HG03432 (cell line): ENCODE results near the gene SCLT1.
"Not testable (repeated sequence)": the region's sequence is repeated elsewhere in the genome, so short reads cannot be mapped to it uniquely, and the experiment has no call there.

Experiments
- ATAC-seq: cut with Tn5 transposase; IDR thresholded peaks from one replicate; pipeline ENCODE4 v1.9.1; 2021; ENCODE audit warnings: mild to moderate bottlenecking, moderate library complexity; ENCODE audit not compliant: unreplicated experiment

The SCLT1 gene

DNA sequence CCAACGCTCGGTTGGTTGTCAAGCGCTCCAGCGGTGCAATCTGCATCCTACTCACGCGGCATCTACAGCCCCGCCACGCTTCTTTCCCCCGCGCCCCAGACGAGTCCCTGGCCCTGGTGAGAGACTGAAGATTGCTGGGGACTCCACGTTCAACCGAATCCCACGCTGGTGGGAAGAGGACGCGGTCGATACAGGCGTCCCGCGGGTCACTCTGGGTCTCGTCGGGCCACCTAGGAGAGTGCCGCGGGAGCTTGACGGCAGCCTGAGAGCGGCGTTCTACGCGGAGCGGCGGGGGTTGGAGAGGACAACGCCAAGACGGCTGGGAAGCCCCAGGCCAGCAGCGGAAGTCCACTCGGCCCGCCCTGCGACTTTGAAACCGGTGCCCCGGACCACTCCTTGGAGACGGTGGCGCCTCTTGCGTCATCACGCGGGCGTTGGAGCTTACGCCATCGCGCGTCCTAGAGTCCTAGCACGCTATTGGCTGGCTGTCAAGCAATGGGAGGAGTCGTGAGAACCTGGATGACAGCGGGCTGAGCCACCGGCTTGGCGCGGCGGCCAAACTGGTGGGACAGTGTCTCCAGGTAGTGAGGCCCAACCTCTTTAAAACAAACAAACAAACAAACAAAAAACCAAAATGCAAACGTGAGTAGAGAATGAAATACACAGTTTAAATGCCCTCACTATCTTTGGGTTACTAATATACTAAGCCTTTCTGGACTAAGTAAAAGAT, at the start of gene SCLT1:
SCLT1 (minus strand) TSS at position 349 of the 730 bp plus-strand sequence. CDS start 436 bp downstream, outside the sequence.
- ATAC-seq: peak; percentile 94

DNA sequence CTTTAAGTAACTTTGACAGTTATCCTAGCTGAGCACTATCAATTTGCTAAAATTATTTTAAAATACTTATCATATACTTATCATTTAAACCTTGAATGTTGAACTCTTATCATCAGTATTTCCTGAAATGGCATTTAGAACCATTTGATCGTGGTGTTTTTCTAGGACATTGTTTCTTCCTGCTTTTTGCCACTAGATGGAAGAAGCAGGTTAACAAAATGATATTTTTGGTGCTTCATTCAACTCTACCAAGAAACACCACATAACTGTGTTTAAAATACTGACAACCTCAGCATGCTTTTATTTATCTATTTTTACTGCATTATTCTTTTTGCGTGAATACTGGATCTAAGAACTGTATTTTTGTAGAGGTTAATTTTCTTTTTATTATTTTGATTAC, 47.2 kb upstream of the SCLT1 start:
- no peak for ATAC-seq

- no peak for ATAC-seq
Measured at GRCh38 chr4:129138810-129139496, 45.6 kb upstream of the SCLT1 start.

DNA sequence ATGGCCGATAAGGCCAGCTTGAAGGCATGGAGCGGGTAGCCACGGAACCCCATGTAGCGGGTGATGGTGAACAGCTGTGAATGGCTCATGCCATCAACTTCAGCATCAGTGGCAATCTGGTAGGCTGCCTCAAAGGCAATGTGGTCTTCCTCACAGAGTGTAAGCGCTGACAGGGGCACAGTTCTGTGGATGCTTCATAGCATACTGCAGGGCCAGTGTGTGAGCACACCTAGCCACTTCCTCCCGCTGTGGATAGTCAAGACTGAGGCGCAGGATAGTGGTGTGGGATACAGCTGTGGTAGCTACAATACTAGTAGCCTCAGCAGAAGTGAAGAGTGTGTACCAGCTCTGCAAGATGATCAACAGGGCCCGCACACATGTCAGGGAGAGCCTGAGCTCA, 43.1 kb upstream of the SCLT1 start:
- no peak for ATAC-seq

DNA sequence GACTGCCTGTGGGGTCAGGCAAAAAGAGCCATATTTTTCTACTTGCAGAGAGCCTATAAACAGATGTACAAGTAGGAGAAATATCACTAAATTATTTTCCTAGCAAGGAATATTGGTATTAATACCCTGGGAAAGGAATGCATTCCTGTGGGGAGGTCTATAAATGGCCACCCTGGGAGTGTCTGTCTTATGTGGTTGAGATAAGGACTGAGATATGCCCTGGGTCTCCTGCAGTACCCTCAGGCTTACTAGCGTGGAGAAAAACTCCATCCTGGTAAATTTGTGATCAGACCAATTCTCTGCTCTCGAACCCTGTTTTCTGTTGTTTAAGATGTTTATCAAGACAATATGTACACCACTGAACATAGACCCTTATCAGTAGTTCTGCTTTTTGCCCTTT, 38.0 kb upstream of the SCLT1 start:
- ATAC-seq: no peak

DNA sequence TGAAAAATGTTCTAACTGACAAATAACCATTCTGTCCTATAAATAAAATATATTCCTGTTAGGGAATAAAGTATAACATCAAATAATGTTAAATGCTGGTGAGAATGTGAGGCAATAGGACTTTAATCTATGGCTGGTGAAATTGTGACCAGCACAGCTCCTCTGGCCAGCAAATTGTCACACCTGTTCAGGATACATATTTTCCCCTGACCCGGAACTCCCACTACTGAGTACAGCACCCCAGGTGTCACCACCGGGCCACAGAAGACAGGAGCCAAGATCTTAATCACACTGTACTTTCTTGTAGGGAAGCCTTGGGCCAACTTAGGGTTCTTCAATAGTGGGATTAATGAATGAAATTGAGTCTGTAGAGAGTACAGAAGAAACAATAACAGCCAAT, 35.8 kb upstream of the SCLT1 start:
- no peak for ATAC-seq

- ATAC-seq: not testable (repeated sequence)
Measured at GRCh38 chr4:129126614-129127013, 33.3 kb upstream of the SCLT1 start.

GRCh38 chr4:129117705-129118104, 24.4 kb upstream of the SCLT1 start:
- ATAC-seq: no peak

DNA sequence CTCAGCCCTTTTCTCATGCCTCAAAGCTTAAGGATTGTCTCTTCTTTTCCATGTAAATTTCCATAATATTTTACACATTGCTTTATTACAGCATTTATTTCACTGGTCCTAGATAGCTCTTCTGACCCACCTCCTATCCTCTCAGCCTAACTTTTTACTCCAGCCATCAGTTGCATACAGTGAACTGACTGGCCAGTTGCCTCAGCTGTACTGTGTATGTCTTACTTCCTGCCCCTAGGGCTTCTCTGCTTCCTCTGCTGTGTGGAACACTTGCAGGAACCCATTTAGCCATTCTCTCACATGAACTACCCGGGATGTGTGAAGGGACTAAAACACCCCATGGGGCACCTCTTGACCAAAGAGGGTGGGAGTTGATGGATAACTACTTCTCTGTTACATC, 20.6 kb upstream of the SCLT1 start:
- no peak for ATAC-seq

- no peak for ATAC-seq
Measured at GRCh38 chr4:129113434-129113833, 20.1 kb upstream of the SCLT1 start.

- ATAC-seq: no peak
Measured at GRCh38 chr4:129111919-129112318, 18.6 kb upstream of the SCLT1 start.

DNA sequence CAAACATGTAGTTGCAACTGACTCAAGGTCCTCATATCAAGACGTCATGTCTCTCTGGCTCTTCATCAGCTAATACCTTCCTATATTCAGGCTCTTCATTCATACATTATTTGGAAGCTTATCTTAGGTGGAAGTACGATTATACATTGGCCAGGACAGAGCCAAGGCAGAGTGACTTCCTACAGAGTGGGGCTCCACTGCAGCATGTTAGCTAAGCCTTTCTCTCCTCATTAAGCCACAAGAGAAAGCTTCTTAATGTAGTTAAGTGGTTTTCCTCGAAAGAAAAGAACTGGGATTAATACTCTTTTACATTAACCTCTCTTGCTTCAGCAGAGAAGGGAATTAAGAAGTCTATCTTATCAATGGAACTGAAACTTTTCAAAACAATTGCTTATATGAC, 17.6 kb upstream of the SCLT1 start:
- no peak for ATAC-seq

DNA sequence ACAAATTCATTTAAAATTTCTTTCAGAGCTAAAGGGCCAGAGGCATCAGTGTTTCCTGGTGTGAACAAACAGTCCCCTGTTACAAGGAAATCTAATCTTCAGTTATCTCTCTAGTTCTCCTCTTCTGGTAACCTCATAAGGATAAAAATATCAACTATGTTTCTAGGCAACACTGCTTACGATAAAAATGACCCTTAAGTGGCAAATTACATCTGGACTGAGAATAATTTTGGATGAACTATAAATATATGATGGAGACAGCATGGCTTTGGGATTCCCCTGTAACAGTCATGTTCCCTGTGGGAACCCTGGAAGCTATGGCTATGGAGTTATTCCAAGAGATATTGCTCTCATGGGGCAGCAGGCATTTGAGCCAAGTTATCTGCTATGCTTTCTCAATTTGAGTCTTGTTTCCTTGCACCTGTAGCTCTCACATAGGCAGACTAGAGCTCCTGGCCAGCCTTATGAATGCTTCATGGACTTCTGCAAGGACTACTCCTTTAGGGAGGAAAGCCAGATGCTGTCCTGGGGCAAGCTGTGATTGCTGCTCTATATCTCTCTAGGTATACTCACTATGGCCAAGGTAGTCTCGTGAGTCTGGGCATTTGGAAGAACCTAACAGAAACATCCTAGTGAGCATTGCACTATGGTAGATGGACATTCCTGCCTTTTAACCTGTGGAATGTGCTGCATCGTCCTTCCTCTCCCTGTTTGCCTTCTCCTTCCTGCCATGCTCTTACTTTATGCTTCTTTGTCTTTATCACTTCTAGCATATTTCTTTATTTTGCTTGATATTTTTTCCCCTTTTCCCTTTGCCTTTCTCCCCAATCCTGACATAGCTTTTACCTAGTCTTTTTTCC, 16.9 kb upstream of the SCLT1 start:
- ATAC-seq: no peak

GRCh38 chr4:129098531-129099001, 5.2 kb upstream of the SCLT1 start:
- no peak for ATAC-seq

GRCh38 chr4:129095811-129096454, 2.6 kb upstream of the SCLT1 start, which contains the start of gene C4orf33:
Gene C4orf33, plus strand, starts transcription at chr4:129096152. Its CDS starts 6,459 bp downstream, at chr4:129102611.
- peak; percentile 43 for ATAC-seq

GRCh38 chr4:129094347-129094746, 1.0 kb upstream of the SCLT1 start:
- ATAC-seq: no peak

DNA sequence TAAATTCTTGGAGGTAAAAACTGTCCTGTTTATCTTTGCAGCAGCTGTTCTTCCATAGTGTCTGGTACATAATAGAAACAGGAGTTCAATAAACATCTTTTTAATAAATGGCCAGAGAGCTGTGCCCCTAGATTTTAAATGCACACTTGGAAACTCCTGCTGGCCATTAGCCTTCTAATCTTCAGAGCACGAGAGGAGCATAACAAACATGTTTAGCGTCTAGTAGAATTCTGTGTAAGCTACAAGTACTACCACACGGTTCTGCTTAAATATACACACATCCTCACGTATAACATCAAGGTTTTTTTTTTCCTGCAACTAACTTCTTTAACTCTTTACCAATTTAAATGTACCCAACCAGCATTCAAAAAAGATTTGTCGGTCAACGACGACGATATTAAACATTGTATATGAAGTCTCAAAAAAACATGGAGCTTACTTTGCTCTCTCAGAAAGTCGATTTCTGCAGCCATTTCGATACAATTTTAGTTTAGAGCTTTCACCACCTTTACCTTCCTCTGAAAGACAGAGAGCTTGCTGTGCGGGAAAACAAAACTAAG, 628 bp downstream of the SCLT1 start:
- ATAC-seq: no peak

DNA sequence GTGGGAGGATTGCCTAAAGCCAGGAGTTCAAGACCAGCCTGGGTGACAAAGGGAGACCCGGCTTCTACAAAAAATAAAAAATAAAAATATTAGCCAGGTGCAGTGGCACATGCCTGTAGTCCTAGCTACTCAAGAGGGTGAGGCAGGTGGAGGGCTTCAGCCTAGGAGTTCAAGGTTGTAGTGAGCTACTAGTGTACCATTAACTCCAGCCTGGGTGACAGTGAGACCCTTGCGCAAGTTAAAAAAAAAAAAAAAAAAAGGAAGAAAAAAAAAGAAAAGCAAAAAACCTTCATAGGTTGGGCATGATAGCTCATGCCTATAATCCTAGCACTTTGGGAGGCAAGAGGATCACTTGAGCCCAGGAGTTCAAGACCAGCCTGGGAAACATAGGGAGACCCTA, 5.8 kb downstream of the SCLT1 start:
- no peak for ATAC-seq

- ATAC-seq: no peak
Measured at GRCh38 chr4:129085472-129085871, 7.9 kb downstream of the SCLT1 start.

GRCh38 chr4:129082302-129082701, 11.0 kb downstream of the SCLT1 start:
- no peak for ATAC-seq

DNA sequence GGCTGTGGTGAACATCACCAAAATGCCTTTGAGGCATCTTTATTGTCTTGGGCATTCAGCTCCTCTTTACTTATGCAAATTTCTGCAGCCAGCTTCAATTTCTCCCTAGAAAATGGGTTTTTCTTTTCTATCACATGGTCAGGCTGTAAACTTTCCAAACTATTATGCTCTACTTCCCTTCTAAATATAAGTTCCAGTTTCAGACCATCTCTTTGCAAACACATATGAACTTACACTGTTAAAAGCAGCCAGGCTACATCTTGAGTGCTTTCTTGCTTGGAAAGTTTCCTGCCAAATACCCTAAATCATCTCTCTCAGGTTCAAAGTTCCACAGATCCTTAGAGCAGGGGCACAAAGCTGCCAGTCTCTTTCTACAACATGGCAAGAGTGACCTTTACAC, 13.2 kb downstream of the SCLT1 start:
- no peak for ATAC-seq
